ENCODE results near the gene PAQR4.

PAQR4 gene

GRCh38 chr16:3022208-3022683 is 53.1 kb downstream of the PAQR4 start:
- peak; percentile 95 for DNase-seq (ENCODE audit: low spot score)

- DNase-seq (ENCODE audit: low spot score) = no peak
Observed at GRCh38 chr16:3022684-3023414, 53.7 kb downstream of the PAQR4 start.

Data from RKO (cell line).